Heart right ventricle (tissue), 16 donors: ENCODE measurements around the gene SLC37A4. TPM values are rescaled to one million over a fixed set of nuclear protein-coding genes. Genes with fewer than 3 reads are reported as not detected.
A peak's percentile ranks its signal among the peaks of the same experiment; 100 is the strongest.
"Not testable (repeated sequence)": the region's sequence is repeated elsewhere in the genome, so short reads cannot be mapped to it uniquely, and the experiment has no call there.

Experiments
- ATAC-seq, 8 donors: fragments of 200-7000 bp; cut with Tn5 transposase; one replicate each; pipeline ENCODE4 v1.9.1; 2020; ENCODE audit warnings: mild to moderate bottlenecking in 8 of 8, moderate library complexity in 8 of 8, moderate number of reproducible peaks in 1 of 8
- DNase-seq, 2 donors: peaks; one replicate each; pipeline ENCODE4 v3.0.0-alpha.2; 2020
- H3K27ac ChIP-seq, 10 donors: fragments of 200-600 bp; sonication (generic) in 2 of 10; one replicate each; pipeline versions ENCODE4 v1.5.0 to v1.8.0; 2020 to 2022; ENCODE audit warnings: mild to moderate bottlenecking in 3 of 10
- H3K27me3 ChIP-seq, 7 donors: fragments of 200-600 bp; one replicate each; pipeline ENCODE4 v1.8.0; 2021 to 2022; ENCODE audit warnings: mild to moderate bottlenecking in 2 of 7
- H3K36me3 ChIP-seq, 9 donors: fragments of 200-600 bp; sonication (generic) in 1 of 9; one replicate each; pipeline versions ENCODE4 v1.5.0 to v1.8.0; 2020 to 2022; ENCODE audit warnings: mild to moderate bottlenecking in 2 of 9
- H3K4me1 ChIP-seq, 9 donors: fragments of 200-600 bp; sonication (generic) in 1 of 9; one replicate each; pipeline versions ENCODE4 v1.5.0 to v1.8.0; 2020 to 2022; ENCODE audit warnings: mild to moderate bottlenecking in 4 of 9
- H3K4me3 ChIP-seq, 10 donors: fragments of 200-600 bp; sonication (generic) in 2 of 10; one replicate each; pipeline versions ENCODE4 v1.5.0 to v1.8.0; 2020 to 2022; ENCODE audit warnings: mild to moderate bottlenecking in 7 of 10, moderate library complexity in 2 of 10
- H3K9me3 ChIP-seq, 11 donors: fragments of 200-600 bp in 10 of 11; sonication (generic) in 2 of 11; one replicate each; pipeline versions ENCODE4 v1.5.0 to v1.8.0; 2013 to 2022; ENCODE audit warnings: mild to moderate bottlenecking in 2 of 11, control low read depth in 1 of 11, moderate library complexity in 1 of 11
- WGBS, 2 donors: extraction: QIAGEN DNeasy Blood & Tissue Kit; methylation state at CpG; one replicate each; pipeline ENCODE4 v1.1.7; 2013; ENCODE audit warnings: inconsistent platforms in 1 of 2; 5-methylcytosine and 5-hydroxymethylcytosine counted together
- intact Hi-C, 10 donors: fragments of 100-400 bp; cut with DNase I; formaldehyde crosslinking; loops; one replicate each; pipeline versions ENCODE4 v1.11.1 to v1.14.2; 2022
- polyA plus RNA-seq, 2 donors: library from polyadenylated mRNA; stranded (reverse); fragments of 200-250 nt; gene quantifications; one replicate each; pipeline ENCODE4 v1.2.3, GENCODE V29; 2013
- total RNA-seq, 10 donors: library from RNA; stranded (reverse); fragmentation: NEBNext Ultra II Directional in 3 of 10; extraction: Animal tissue kit (Norgen Biotek cat#: 25700) in 3 of 10; gene quantifications; one replicate each; pipeline versions ENCODE4 v1.2.1 to v1.2.4, GENCODE V29; 2021 to 2023
- TF ChIP-seq, protein P1 (sequence below), 9 donors: fragments of 200-600 bp; sonication (generic) in 2 of 9; IDR thresholded peaks; one replicate each; pipeline versions ENCODE4 v1.5.0 to v1.8.0; 2021 to 2022; ENCODE audit warnings: antibody characterized with exemption in 9 of 9, mild to moderate bottlenecking in 5 of 9, moderate library complexity in 1 of 9
- donor health status: Arrhythmogenic right ventricular cardiomyopathy.
- donor health status: ischemic (EF 13 %, LVEDD 7.1; RV severe dilation, severe dysfunction).
- donor health status: healthy with polysubstance abuse.
- donor health status: DM: no; HTN: yes; CAD: no.
- donor health status: DM: no; HTN: no; CAD: no.
- donor health status: ischemic (EF 25% LVEDD 6.9; RV normal size, moderate dysfunction).
- donor health status: ischemic (EF 25% LVEDD 5.7; RV mildly dilated, moderate dysfunction).
- donor health status: healthy.
- donor health status: DM: yes; HTN: yes; CAD: no.
- donor health status: Ischemic cardiomyopathy.
- donor health status: ischemic (EF 35%, LVEDD 5.7; RV mildly dilated, moderate dysfunction).
- donor health status: nonischemic (EF 11% LVEDD 7.7; RV severe dilation, severe dysfunction).
- donor health status: DM: yes; HTN: yes; CAD: no.
- donor health status: PGD.
- donor health status: ischemic (EF 29% LVEDD 5.4; RV normal size, mild dysfunction).
- donor health status: nonischemic (EF 23%, LVEDD 6.1; RV moderate dilation, normal function).

SLC37A4 gene
- total and polyA plus RNA-seq, 12 donors = 3.8 to 12.0 (median 6.9) TPM

DNA sequence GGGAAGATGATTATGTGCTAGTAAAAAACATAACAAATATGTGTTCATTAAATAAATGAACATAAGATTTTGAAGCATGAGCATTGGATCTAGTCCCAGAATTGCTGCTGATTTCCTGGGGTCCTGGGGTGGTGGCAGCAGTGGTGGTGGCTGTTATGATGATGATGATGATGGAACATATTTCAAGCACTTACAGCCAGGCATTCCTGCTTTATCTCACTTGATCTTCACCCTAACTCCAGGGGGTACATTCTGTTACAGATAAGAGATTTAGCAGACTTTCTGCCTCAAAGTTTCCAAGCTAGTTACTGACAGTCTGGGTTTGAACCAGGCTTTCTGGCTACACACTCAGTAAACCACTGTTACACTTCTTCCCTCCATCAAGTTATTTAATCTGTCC, 6.9 kb downstream of the SLC37A4 start:
- H3K36me3 ChIP-seq = peaks cover 0 to 81% (median 25%) of the 10 kb centered on the region in 9 donors
- H3K4me3 ChIP-seq = no peak overlapping the region
- H3K4me1 ChIP-seq = peaks cover 5 to 53% (median 40%) of the 10 kb centered on the region in 9 donors
- DNase-seq (no peak), ATAC-seq (no peak)
- no peaks in the 10 kb centered on the region for H3K27me3 ChIP-seq
- H3K27ac ChIP-seq = peak overlapping the region in 3 of 10 donors; percentile 55 to 87 (median 61)
- TF ChIP-seq, protein P1, sequence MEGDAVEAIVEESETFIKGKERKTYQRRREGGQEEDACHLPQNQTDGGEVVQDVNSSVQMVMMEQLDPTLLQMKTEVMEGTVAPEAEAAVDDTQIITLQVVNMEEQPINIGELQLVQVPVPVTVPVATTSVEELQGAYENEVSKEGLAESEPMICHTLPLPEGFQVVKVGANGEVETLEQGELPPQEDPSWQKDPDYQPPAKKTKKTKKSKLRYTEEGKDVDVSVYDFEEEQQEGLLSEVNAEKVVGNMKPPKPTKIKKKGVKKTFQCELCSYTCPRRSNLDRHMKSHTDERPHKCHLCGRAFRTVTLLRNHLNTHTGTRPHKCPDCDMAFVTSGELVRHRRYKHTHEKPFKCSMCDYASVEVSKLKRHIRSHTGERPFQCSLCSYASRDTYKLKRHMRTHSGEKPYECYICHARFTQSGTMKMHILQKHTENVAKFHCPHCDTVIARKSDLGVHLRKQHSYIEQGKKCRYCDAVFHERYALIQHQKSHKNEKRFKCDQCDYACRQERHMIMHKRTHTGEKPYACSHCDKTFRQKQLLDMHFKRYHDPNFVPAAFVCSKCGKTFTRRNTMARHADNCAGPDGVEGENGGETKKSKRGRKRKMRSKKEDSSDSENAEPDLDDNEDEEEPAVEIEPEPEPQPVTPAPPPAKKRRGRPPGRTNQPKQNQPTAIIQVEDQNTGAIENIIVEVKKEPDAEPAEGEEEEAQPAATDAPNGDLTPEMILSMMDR (IDR thresholded peaks at IDR 0.05) = no peak
- intact Hi-C loops = no loop called here
- H3K9me3 ChIP-seq = no peaks in the 10 kb centered on the region

DNA sequence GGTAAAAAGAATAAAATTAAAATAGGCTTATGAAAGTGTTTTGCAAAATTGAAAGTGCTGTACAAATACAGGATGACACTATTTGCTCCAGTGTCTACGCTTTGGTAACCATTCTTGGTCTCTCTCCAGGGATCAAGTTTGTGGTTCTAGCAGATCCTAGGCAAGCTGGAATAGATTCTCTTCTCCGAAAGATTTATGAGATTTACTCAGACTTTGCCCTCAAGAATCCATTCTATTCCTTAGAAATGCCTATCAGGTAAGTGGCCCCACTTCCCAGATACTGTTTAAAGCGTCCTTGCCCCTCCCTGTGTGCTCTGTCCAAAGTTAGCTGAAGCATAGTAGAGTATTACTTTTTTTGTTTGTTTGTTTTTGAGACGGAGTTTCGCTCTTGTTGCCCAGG, 9.0 kb downstream of the SLC37A4 start:
- no peak for DNase-seq
- 90 to 96% methylated on average over 5 of the region's 5 CpGs for WGBS, 2 donors
- intact Hi-C loops = no loop called here

DNA sequence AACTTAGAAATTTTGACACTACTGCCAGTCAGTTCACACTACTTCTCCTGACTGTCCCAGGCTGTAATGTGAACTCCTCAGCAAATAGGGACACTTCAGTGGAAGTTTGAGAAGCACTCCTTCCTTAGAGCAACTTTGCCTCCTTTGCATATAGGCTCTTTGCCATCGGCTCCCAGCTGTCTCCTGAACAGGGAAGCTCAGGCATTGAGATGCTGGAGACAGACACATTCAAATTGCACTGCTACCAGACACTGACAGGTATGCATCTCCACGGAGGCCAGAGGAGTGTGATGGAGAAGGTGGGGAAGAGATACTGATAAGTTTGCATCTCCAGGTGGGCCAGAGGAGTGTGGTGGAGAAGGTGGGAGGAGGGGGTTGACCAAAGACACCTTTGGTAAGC, 10.7 kb downstream of the SLC37A4 start:
- Histone ChIP-seq H3K27ac (peak overlapping the region in 3 of 10 donors; percentile 93 to 98 (median 94)), H3K4me3 (peak overlapping the region in 7 of 10 donors; percentile 81 to 94 (median 86)), H3K36me3 (peaks cover 0 to 74% (median 25%) of the 10 kb centered on the region in 9 donors), H3K4me1 (peaks cover 8 to 63% (median 53%) of the 10 kb centered on the region in 9 donors), H3K9me3 (no peaks in the 10 kb centered on the region), H3K27me3 (no peaks in the 10 kb centered on the region)
- TF ChIP-seq, protein P1 (IDR thresholded peaks at IDR 0.05) = no peak
- intact Hi-C loops = loop anchor here in 3 of 10 donors (2.0 to 10.0 kb wide), 3 partner anchors 37 to 82 kb away; partner anchors contain the start of genes DPAGT1 (in 1 of the 3), HYOU1 (in 1 of the 3) and VPS11 (in 1 of the 3)
- WGBS, 2 donors = 47 to 49% methylated on average over 2 of the region's 2 CpGs
- ATAC-seq (no peak), DNase-seq (no peak)

More for the DNA sequence above, 9.0 kb downstream of the SLC37A4 start:
- ATAC-seq = no peak
- Histone ChIP-seq H3K36me3 (peaks cover 0 to 74% (median 25%) of the 10 kb centered on the region in 9 donors), H3K4me1 (peaks cover 8 to 59% (median 51%) of the 10 kb centered on the region in 9 donors), H3K9me3 (no peaks in the 10 kb centered on the region), H3K4me3 (no peak overlapping the region), H3K27me3 (no peaks in the 10 kb centered on the region), H3K27ac (no peak overlapping the region)
- TF ChIP-seq, protein P1 (IDR thresholded peaks at IDR 0.05) = no peak

DNA sequence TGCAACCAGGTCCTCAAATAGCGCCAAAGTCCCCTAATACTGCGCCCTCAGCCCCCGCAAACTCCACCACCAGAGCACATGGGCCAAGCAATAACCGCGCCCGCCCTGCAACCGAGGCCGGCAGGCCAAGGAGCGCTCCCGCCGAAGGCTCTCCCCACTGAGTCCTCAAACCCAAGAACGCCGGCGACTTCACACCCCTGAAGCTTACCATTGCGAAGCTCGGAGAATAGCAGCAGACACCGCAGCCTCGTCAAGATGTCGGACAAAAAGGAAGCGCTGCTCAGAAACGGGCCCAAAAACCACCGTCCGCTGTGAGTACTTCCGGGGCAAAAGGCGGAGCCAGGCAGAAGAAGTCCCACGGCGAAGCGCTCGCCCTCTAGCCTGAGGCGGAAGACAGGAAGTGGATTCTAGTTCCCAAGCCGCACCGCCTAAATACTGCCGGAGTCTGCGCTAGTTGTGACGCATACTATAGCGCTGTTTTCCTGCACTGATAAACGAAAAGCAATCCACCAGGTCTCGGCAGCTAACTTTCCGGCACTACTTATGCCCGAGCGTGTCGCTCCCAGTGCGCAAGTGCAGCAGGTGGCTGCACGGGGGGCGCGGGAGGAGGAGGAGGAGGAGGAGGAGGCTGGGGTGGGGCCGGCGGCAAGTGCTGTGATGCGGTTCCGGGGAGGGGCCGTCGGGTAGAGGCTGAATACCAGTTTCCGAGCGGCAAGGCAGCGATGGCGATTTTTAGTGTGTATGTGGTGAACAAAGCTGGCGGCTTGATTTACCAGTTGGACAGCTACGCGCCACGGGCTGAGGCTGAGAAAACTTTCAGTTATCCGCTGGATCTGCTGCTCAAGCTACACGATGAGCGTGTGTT, 12.4 kb downstream of the SLC37A4 start, which contains the start of the genes RPS25 and TRAPPC4:
Gene RPS25, minus strand, starts transcription at position 270 of the 865 bp plus-strand sequence. Its CDS starts 59 bp downstream, at position 211.
Gene TRAPPC4, plus strand, starts transcription at position 693 of the 865 bp plus-strand sequence. Its CDS starts 30 bp downstream, at position 723.
- Histone ChIP-seq H3K9me3 (no peaks in the 10 kb centered on the region), H3K4me3 (peak within 1 kb of the TSS; percentile 81 to 99 (median 86)), H3K27ac (peak within 1 kb of the TSS; percentile 80 to 98 (median 94)), H3K4me1 (peaks cover 5 to 50% (median 44%) of the 10 kb centered on the region in 9 donors), H3K36me3 (peaks cover 0 to 73% (median 28%) of the 10 kb centered on the region in 9 donors), H3K27me3 (no peaks in the 10 kb centered on the region)
- whole genome bisulfite sequencing, 2 donors = 0 to 1% methylated on average over 62 to 63 of the region's 63 CpGs
- TF ChIP-seq, protein P1 (IDR thresholded peaks at IDR 0.05) = peak in 1 of 9 donors; percentile 30
- intact Hi-C loops = loop anchor here in 3 of 10 donors (1.0 to 10.0 kb wide), 4 partner anchors 38 to 84 kb away; partner anchors contain the start of genes DPAGT1 (in 1 of the 3), HYOU1 (in 1 of the 3) and VPS11 (in 1 of the 3)
- ATAC-seq = peak; percentile 95 to 98 (median 96)
- peak; percentile 93 to 96 for DNase-seq

DNA sequence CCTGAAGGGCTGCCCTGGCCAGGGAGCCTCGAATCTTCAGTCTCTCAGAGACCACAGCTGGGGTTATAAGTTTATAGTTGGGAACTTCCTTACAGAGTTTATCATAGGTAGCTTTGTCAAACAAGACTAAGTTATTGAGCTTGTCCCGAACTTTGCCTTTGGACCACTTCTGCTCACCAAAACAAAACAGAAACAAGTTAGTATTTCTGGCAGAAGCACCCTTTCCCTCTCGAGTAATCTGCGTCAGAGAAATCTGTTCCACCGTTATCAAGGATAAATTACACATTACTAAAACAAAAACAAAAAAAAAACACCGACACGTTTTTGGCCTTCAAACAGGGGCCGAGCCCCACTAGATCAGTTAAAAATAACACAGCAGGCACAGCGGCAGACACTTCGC, 13.3 kb downstream of the SLC37A4 start:
- intact Hi-C loops = loop anchor here in 2 of 10 donors (5.0 to 10.0 kb wide), 2 partner anchors 47 to 85 kb away; partner anchors contain the start of genes DPAGT1 (in 1 of the 2) and VPS11 (in 1 of the 2)
- H3K9me3 ChIP-seq, H3K27me3 ChIP-seq, ATAC-seq, DNase-seq: not testable (repeated sequence)
- H3K27ac ChIP-seq = peak overlapping the region; percentile 80 to 98 (median 94)
- 5 to 6% methylated on average over 10 of the region's 10 CpGs for whole genome bisulfite sequencing, 2 donors
- H3K4me3 ChIP-seq = peak overlapping the region; percentile 81 to 99 (median 86)
- peaks cover 5 to 50% (median 42%) of the 10 kb centered on the region in 9 donors for H3K4me1 ChIP-seq
- H3K36me3 ChIP-seq = peaks cover 0 to 73% (median 25%) of the 10 kb centered on the region in 9 donors
